GM18870 (cell line): ENCODE data around the gene SPATA33.
"Not testable (repeated sequence)": the region's sequence is repeated elsewhere in the genome, so short reads cannot be mapped to it uniquely, and the experiment has no call there.

Source experiments
- ATAC-seq: cut with Tn5 transposase; IDR thresholded peaks from one replicate; pipeline ENCODE4 v1.9.1; 2021; ENCODE audit warnings: moderate library complexity; ENCODE audit not compliant: unreplicated experiment

The SPATA33 gene

GRCh38 chr16:89691231-89691985, 33.8 kb downstream of the SPATA33 start:
- ATAC-seq: no peak

GRCh38 chr16:89691986-89692569, 34.4 kb downstream of the SPATA33 start:
- ATAC-seq: no peak

- ATAC-seq: no peak
Measured at GRCh38 chr16:89693289-89693731, 35.7 kb downstream of the SPATA33 start.

- ATAC-seq: no peak
Measured at GRCh38 chr16:89693931-89694783, 36.5 kb downstream of the SPATA33 start.

- not testable (repeated sequence) for ATAC-seq
Measured at GRCh38 chr16:89694784-89695085, 37.1 kb downstream of the SPATA33 start.

GRCh38 chr16:89695086-89695874, 37.6 kb downstream of the SPATA33 start:
- ATAC-seq: no peak

GRCh38 chr16:89695875-89696669, 38.4 kb downstream of the SPATA33 start:
- no peak for ATAC-seq

GRCh38 chr16:89696670-89697128, 39.1 kb downstream of the SPATA33 start:
- no peak for ATAC-seq

GRCh38 chr16:89697161-89697615, 39.6 kb downstream of the SPATA33 start:
- ATAC-seq: no peak

GRCh38 chr16:89697616-89698331, 40.1 kb downstream of the SPATA33 start:
- no peak for ATAC-seq

GRCh38 chr16:89698717-89699116, 41.1 kb downstream of the SPATA33 start:
- ATAC-seq: not testable (repeated sequence)

- ATAC-seq: not testable (repeated sequence)
Measured at GRCh38 chr16:89699629-89700099, 42.0 kb downstream of the SPATA33 start.

GRCh38 chr16:89700100-89700648, 42.5 kb downstream of the SPATA33 start:
- peak; percentile 43 for ATAC-seq

GRCh38 chr16:89700649-89701424, 43.2 kb downstream of the SPATA33 start:
- no peak for ATAC-seq

GRCh38 chr16:89701425-89702406, 44.1 kb downstream of the SPATA33 start, which contains the start of gene SPATA2L:
Gene SPATA2L (minus strand): TSS chr16:89701705. CDS start chr16:89701232, 473 bp downstream.
- ATAC-seq: peak; percentile 64

GRCh38 chr16:89704281-89704680, 46.6 kb downstream of the SPATA33 start:
- no peak for ATAC-seq

- ATAC-seq: no peak
Measured at GRCh38 chr16:89705006-89705405, 47.4 kb downstream of the SPATA33 start.
